SK-N-SH treated with all-trans-retinoic acid at 6 μM for 48 hours (cell line): ENCODE data around the gene PPP1R13B.

ENCODE experiments used
- ATAC-seq: fragments of 200-7000 bp; cut with Tn5 transposase; 3 replicates; pipeline ENCODE4 v1.9.1; 2020; ENCODE audit warnings: mild to moderate bottlenecking, moderate library complexity
- CSRNP3 ChIP-seq: fragments of 250-450 bp; sonication (Bioruptor Pico); IDR thresholded peaks from 2 replicates; pipeline ENCODE4 v1.5.1; 2021; ENCODE audit warnings: mild to moderate bottlenecking, moderate library complexity
- ESRRG ChIP-seq: fragments of 250-450 bp; sonication (Bioruptor Pico); IDR thresholded peaks from 2 replicates; pipeline ENCODE4 v1.6.1; 2021; ENCODE audit warnings: mild to moderate bottlenecking
- GLIS3 ChIP-seq: fragments of 250-450 bp; sonication (Bioruptor Pico); IDR thresholded peaks from 2 replicates; pipeline ENCODE4 v1.5.0; 2020; ENCODE audit warnings: mild to moderate bottlenecking, moderate library complexity
- OSR1 ChIP-seq: fragments of 250-450 bp; sonication (Bioruptor Pico); IDR thresholded peaks from 2 replicates; pipeline ENCODE4 v1.8.0; 2022; ENCODE audit warnings: moderate library complexity, mild to moderate bottlenecking, inconsistent platforms
- PATZ1 ChIP-seq: fragments of 250-450 bp; sonication (Bioruptor Pico); IDR thresholded peaks from 2 replicates; pipeline ENCODE4 v1.8.0; 2020; ENCODE audit warnings: mild to moderate bottlenecking, moderate library complexity, borderline replicate concordance
- POU6F1 ChIP-seq: fragments of 250-450 bp; sonication (Bioruptor Pico); IDR thresholded peaks from 2 replicates; pipeline ENCODE4 v1.8.0; 2021; ENCODE audit warnings: low read depth, mild to moderate bottlenecking, moderate library complexity, borderline replicate concordance
- PPARA ChIP-seq: fragments of 250-450 bp; sonication (Bioruptor Pico); IDR thresholded peaks from 2 replicates; pipeline ENCODE4 v1.5.0; 2020; ENCODE audit warnings: mild to moderate bottlenecking, borderline replicate concordance
- RARB ChIP-seq: fragments of 250-450 bp; sonication (Bioruptor Pico); IDR thresholded peaks from 2 replicates; pipeline ENCODE4 v1.8.0; 2021; ENCODE audit warnings: mild to moderate bottlenecking, moderate library complexity
- SNAI2 ChIP-seq: fragments of 250-450 bp; sonication (Bioruptor Pico); IDR thresholded peaks from 2 replicates; pipeline ENCODE4 v1.5.0; 2020; ENCODE audit warnings: mild to moderate bottlenecking, moderate library complexity
- TOX ChIP-seq: fragments of 250-450 bp; sonication (Bioruptor Pico); IDR thresholded peaks from 2 replicates; pipeline ENCODE4 v1.8.0; 2021; ENCODE audit warnings: mild to moderate bottlenecking, moderate library complexity, borderline replicate concordance
- ZC3H10 ChIP-seq: fragments of 250-450 bp; sonication (Bioruptor Pico); IDR thresholded peaks from 2 replicates; pipeline ENCODE4 v1.5.1; 2021; ENCODE audit warnings: mild to moderate bottlenecking, moderate library complexity
- ZNF565 ChIP-seq: fragments of 450-650 bp; formaldehyde crosslinking; conservative IDR thresholded peaks from 2 replicates; pipeline ENCODE4 v1.5.0; 2020; ENCODE audit warnings: low read depth, mild to moderate bottlenecking, moderate library complexity
- ZNF70 ChIP-seq: fragments of 450-650 bp; formaldehyde crosslinking; IDR thresholded peaks from 2 replicates; pipeline ENCODE4 v1.5.0; 2020; ENCODE audit warnings: mild to moderate bottlenecking, moderate library complexity
- ZNF8 ChIP-seq: fragments of 450-650 bp; formaldehyde crosslinking; IDR thresholded peaks from 2 replicates; pipeline ENCODE4 v1.5.0; 2020; ENCODE audit warnings: mild to moderate bottlenecking, moderate library complexity
- TF ChIP-seq, protein P1 (sequence below): fragments of 250-450 bp; sonication (Bioruptor Pico); IDR thresholded peaks from 2 replicates; pipeline ENCODE4 v1.5.0; 2020; ENCODE audit warnings: mild to moderate bottlenecking, moderate library complexity

The PPP1R13B gene

DNA sequence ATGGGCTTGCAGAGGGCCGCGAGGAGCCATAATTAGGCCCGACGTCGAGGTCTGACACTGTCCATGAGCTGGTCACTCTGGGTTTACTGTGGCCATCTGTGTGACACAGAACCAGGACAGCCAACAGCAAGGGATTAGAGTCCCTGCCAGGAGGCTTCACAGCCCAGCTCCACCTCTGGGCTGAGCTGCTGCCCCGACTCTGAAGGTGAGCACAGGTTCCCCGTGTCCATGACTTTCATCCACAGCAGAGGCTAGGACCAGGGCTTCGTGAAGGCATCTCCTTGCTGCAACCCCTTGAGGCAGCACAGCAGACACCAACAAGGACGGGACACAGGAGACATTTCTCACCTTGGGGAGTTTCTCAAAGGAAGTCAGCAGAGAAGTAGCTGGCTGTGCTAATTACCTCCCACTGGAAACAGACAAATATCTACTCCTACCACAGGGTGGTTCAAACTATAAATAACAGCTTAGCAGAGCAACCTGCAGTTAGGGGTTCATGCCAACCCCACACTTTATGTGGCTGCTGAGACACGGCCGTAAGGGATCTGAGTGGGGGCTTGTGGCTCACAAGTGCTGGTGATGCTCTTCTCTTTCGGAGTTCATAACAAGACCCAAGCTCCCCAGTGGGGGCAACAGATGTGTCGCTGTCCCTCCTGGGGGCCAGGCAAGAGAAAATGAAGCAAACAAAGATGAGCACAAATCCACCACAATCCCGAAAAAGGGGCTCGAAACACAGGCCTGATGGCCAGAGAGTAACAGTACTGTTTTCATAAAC lies 102.6 kb downstream of the PPP1R13B start (continued):
- TF ChIP-seq POU6F1 (no peak), RARB (CRISPR knock-in tag) (no peak), PATZ1 (CRISPR knock-in tag) (no peak), ZNF70 (CRISPR knock-in tag) (no peak), ESRRG (CRISPR knock-in tag) (no peak)

DNA sequence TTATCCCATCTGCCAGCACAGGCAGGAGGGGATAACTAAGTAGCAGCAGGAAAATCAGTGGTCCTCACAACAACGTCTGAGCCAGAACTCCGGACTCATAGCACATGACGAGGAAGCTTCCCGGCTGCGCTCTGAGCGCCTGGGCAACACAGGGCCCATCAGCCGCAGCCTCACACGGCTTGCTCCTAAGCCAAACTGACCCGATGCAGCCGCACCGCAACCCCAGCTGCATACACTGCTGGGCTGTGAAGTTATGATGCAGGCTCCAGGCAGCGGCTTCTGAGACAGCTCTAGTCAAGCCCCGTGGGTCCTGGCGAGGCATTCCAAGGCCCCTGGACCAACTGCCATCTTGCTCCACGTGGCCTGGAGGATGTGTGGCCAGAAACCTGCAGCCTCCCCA lies 103.7 kb downstream of the PPP1R13B start:
- ATAC-seq: no peak

GRCh38 chr14:103742499-103743255 lies 104.7 kb downstream of the PPP1R13B start:
- TF ChIP-seq, protein P1, sequence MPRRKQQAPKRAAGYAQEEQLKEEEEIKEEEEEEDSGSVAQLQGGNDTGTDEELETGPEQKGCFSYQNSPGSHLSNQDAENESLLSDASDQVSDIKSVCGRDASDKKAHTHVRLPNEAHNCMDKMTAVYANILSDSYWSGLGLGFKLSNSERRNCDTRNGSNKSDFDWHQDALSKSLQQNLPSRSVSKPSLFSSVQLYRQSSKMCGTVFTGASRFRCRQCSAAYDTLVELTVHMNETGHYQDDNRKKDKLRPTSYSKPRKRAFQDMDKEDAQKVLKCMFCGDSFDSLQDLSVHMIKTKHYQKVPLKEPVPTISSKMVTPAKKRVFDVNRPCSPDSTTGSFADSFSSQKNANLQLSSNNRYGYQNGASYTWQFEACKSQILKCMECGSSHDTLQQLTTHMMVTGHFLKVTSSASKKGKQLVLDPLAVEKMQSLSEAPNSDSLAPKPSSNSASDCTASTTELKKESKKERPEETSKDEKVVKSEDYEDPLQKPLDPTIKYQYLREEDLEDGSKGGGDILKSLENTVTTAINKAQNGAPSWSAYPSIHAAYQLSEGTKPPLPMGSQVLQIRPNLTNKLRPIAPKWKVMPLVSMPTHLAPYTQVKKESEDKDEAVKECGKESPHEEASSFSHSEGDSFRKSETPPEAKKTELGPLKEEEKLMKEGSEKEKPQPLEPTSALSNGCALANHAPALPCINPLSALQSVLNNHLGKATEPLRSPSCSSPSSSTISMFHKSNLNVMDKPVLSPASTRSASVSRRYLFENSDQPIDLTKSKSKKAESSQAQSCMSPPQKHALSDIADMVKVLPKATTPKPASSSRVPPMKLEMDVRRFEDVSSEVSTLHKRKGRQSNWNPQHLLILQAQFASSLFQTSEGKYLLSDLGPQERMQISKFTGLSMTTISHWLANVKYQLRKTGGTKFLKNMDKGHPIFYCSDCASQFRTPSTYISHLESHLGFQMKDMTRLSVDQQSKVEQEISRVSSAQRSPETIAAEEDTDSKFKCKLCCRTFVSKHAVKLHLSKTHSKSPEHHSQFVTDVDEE (CRISPR knock-in tag): no peak
- TF ChIP-seq SNAI2 (CRISPR knock-in tag): no peak
- TF ChIP-seq ESRRG (CRISPR knock-in tag): no peak
- no peak for TF ChIP-seq PATZ1 (CRISPR knock-in tag)
- no peak for TF ChIP-seq ZNF565 (CRISPR knock-in tag)
- TF ChIP-seq OSR1 (CRISPR knock-in tag): no peak
- TF ChIP-seq PPARA (CRISPR knock-in tag): no peak
- no peak for TF ChIP-seq CSRNP3 (CRISPR knock-in tag)
- ATAC-seq: no peak

More for the DNA sequence above, 103.7 kb downstream of the PPP1R13B start:
- TF ChIP-seq ZC3H10 (CRISPR knock-in tag): no peak
- TF ChIP-seq ZNF565 (CRISPR knock-in tag): no peak

DNA sequence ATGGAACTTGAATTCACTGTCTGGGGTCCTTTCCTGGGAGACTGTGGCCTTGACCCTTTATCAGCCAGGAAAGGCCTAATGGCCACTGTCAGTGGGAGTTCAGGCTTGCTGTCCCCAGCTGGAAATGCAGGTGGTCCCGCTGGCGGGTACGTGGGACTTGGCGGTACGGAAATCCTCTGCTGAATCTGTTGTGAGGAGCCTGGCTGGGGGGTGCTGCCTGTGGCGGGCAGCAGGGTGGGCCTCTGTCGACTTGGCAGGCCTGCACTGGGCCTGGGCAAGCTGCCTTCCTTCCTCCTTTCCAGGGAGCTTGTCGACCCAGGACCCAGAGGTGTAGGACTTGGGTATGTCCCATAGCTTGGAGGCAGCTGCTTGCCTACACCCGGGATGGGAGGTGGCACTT lies 105.5 kb downstream of the PPP1R13B start:
- no peak for TF ChIP-seq GLIS3
- no peak for TF ChIP-seq ZC3H10 (CRISPR knock-in tag)
- no peak for TF ChIP-seq TOX (CRISPR knock-in tag)
- TF ChIP-seq ZNF8: no peak
- ATAC-seq: no peak
